ENCODE results near the gene FTSJ1. TPM values are rescaled to one million over a fixed set of nuclear protein-coding genes. Genes with fewer than 3 reads are reported as not detected.
A peak's percentile ranks its signal among the peaks of the same experiment; 100 is the strongest.

The FTSJ1 gene
- polyA plus RNA-seq, 3 donors: 36.6 to 44.3 (median 40.4) TPM

DNA sequence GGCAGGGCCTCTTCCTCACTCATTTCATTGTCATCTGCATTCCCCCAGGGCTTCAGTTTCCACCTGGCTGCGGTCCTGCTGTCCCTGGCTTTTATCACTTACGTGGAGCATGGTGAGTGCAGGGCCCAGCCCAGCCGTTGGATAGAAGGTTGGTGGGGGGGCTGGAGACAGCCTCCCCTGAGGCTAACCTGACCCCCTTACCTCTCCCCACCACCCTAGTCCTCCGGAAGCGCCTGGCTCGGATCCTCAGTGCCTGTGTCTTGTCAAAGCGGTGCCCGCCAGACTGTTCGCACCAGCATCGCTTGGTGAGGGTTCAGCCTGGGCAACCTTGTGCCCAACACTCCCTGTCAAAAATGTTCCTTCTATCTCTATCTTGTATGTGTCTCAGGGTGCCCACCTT is 39.8 kb downstream of the FTSJ1 start:
- intact Hi-C loops (cut with micrococcal nuclease): no loop called here
- H3K36me3 Mint-ChIP-seq: peaks cover 12 to 22% of the 10 kb centered on the region in 2 donors
- Histone ChIP-seq H3K36me3 (replicated peaks in 1 of 2; ENCODE audit: control insufficient read depth in 1 of 2, insufficient read depth in 2 of 2, low read length in 2 of 2) (no peaks in the 10 kb centered on the region), H3K4me2 (replicated peaks; ENCODE audit: extremely low read depth, low read length, poor library complexity, severe bottlenecking) (no peak overlapping the region), H3K27ac (ENCODE audit: low read depth in 1 of 2, low read length in 2 of 2) (no peak overlapping the region), H3K9ac (ENCODE audit: insufficient read depth, low read length, poor library complexity, severe bottlenecking) (no peak overlapping the region), H3K9me3 (replicated peaks in 1 of 2; ENCODE audit: control insufficient read depth in 1 of 2, insufficient read depth in 1 of 2, low read length in 2 of 2) (no peaks in the 10 kb centered on the region), H3K27me3 (ENCODE audit: control insufficient read depth in 2 of 2, insufficient read depth in 2 of 2, low read length in 2 of 2) (no peaks in the 10 kb centered on the region), H2AFZ (ENCODE audit: insufficient read depth, low read depth, low read length, poor library complexity, severe bottlenecking) (no peak overlapping the region), H3K4me1 (ENCODE audit: control insufficient read depth in 1 of 2, insufficient read depth in 2 of 2, low read length in 2 of 2) (no peaks in the 10 kb centered on the region), H3K4me3 (replicated peaks in 1 of 3; ENCODE audit: low read depth in 2 of 3, low read length in 3 of 3) (no peak overlapping the region), H3K79me2 (ENCODE audit: insufficient read depth, low read length) (no peaks in the 10 kb centered on the region), H4K20me1 (ENCODE audit: insufficient read depth, low read length) (no peaks in the 10 kb centered on the region)
- H3K27me3 Mint-ChIP-seq (ENCODE audit: low read depth in 3 of 3): peaks cover 0 to 3% (median 0%) of the 10 kb centered on the region in 3 donors
- peak overlapping the region in 1 of 7 donors; percentile 79 for H3K27ac Mint-ChIP-seq
- no peak overlapping the region for H3K4me3 Mint-ChIP-seq
- DNase-seq: no peak
- peaks cover 4% of the 10 kb centered on the region for H3K4me1 Mint-ChIP-seq
- TF ChIP-seq, protein P1, sequence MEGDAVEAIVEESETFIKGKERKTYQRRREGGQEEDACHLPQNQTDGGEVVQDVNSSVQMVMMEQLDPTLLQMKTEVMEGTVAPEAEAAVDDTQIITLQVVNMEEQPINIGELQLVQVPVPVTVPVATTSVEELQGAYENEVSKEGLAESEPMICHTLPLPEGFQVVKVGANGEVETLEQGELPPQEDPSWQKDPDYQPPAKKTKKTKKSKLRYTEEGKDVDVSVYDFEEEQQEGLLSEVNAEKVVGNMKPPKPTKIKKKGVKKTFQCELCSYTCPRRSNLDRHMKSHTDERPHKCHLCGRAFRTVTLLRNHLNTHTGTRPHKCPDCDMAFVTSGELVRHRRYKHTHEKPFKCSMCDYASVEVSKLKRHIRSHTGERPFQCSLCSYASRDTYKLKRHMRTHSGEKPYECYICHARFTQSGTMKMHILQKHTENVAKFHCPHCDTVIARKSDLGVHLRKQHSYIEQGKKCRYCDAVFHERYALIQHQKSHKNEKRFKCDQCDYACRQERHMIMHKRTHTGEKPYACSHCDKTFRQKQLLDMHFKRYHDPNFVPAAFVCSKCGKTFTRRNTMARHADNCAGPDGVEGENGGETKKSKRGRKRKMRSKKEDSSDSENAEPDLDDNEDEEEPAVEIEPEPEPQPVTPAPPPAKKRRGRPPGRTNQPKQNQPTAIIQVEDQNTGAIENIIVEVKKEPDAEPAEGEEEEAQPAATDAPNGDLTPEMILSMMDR (IDR thresholded peaks at IDR 0.05): no peak
- H3K9me3 Mint-ChIP-seq: peaks cover 0 to 2% (median 0%) of the 10 kb centered on the region in 7 donors
- 100% methylated on average over 7 of the region's 10 CpGs for WGBS (ENCODE audit: insufficient coverage)

DNA sequence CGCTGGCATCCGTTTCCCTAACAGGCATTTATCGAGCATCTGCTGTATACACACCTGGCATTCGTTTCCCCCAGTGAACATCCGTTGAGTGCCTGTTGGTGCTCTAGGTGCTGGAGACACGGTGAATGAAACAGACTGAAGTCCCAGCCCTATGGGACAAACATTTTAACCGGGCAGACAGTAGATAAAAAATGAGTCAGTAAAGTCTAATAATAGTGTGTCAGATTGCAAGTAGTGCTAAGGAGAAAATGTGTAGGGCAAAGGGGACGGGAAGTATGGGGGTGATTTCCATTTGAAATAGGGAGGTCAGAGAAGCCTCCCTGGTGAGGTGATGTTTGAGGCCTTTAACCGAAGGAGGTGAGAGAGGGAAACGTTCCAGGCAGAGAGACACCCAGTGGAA is 40.3 kb downstream of the FTSJ1 start:
- Mint-ChIP-seq H3K4me3 (no peak overlapping the region), H3K27ac (no peak overlapping the region), H3K9me3 (peaks cover 0 to 6% (median 0%) of the 10 kb centered on the region in 7 donors), H3K4me1 (peaks cover 8% of the 10 kb centered on the region), H3K27me3 (ENCODE audit: low read depth in 3 of 3) (peaks cover 0 to 3% (median 0%) of the 10 kb centered on the region in 3 donors), H3K36me3 (peaks cover 12 to 22% of the 10 kb centered on the region in 2 donors)
- no peak overlapping the region for H3K4me3 ChIP-seq (replicated peaks in 1 of 3; ENCODE audit: low read depth in 2 of 3, low read length in 3 of 3)
- H3K27ac ChIP-seq (ENCODE audit: low read depth in 1 of 2, low read length in 2 of 2): no peak overlapping the region
- no peak for DNase-seq
- peaks cover 2 to 4% of the 10 kb centered on the region in 2 donors for H3K4me1 ChIP-seq (ENCODE audit: control insufficient read depth in 1 of 2, insufficient read depth in 2 of 2, low read length in 2 of 2)
- TF ChIP-seq, protein P1 (IDR thresholded peaks at IDR 0.05): no peak
- no peaks in the 10 kb centered on the region for H3K36me3 ChIP-seq (replicated peaks in 1 of 2; ENCODE audit: control insufficient read depth in 1 of 2, insufficient read depth in 2 of 2, low read length in 2 of 2)
- WGBS (ENCODE audit: insufficient coverage): 95% methylated on average over 6 of the region's 10 CpGs
- no peak overlapping the region for H3K9ac ChIP-seq (ENCODE audit: insufficient read depth, low read length, poor library complexity, severe bottlenecking)
- no peaks in the 10 kb centered on the region for H3K27me3 ChIP-seq (ENCODE audit: control insufficient read depth in 2 of 2, insufficient read depth in 2 of 2, low read length in 2 of 2)
- no peak overlapping the region for H2AFZ ChIP-seq (ENCODE audit: insufficient read depth, low read depth, low read length, poor library complexity, severe bottlenecking)
- intact Hi-C loops (cut with micrococcal nuclease): no loop called here
- H3K9me3 ChIP-seq (replicated peaks in 1 of 2; ENCODE audit: control insufficient read depth in 1 of 2, insufficient read depth in 1 of 2, low read length in 2 of 2): no peaks in the 10 kb centered on the region
- no peaks in the 10 kb centered on the region for H4K20me1 ChIP-seq (ENCODE audit: insufficient read depth, low read length)
- no peak overlapping the region for H3K4me2 ChIP-seq (replicated peaks; ENCODE audit: extremely low read depth, low read length, poor library complexity, severe bottlenecking)
- no peaks in the 10 kb centered on the region for H3K79me2 ChIP-seq (ENCODE audit: insufficient read depth, low read length)

Data from CD14-positive monocyte (primary cell).